Mesenchymal stem cell (in vitro differentiated cells and primary cell): ENCODE results near the gene BCL7C.

Experiments
- DNase-seq: peaks from one replicate; pipeline ENCODE4 v3.0.0-alpha.2; 2013
- H2AFZ ChIP-seq: one replicate; pipeline ENCODE4 v1.6.1; 2013; ENCODE audit warnings: low read depth, mild to moderate bottlenecking, control low read depth, inconsistent platforms, low read length, moderate library complexity
- H2AK5ac ChIP-seq: 2 replicates; pipeline ENCODE4 v1.6.1; 2013; ENCODE audit warnings: low read length, moderate library complexity, mild to moderate bottlenecking, inconsistent platforms; ENCODE audit not compliant: severe bottlenecking
- H2BK120ac ChIP-seq: one replicate; pipeline ENCODE4 v1.6.1; 2013; ENCODE audit warnings: low read depth, mild to moderate bottlenecking, inconsistent platforms, low read length, moderate library complexity
- H2BK12ac ChIP-seq, 2 experiments: one replicate each; pipeline ENCODE4 v1.6.1; 2013; ENCODE audit warnings: inconsistent platforms in 2 of 2, low read length in 2 of 2, mild to moderate bottlenecking in 2 of 2, moderate library complexity in 2 of 2, control low read depth in 1 of 2
- H2BK15ac ChIP-seq: one replicate; pipeline ENCODE4 v1.6.1; 2013; ENCODE audit warnings: mild to moderate bottlenecking, low read depth, inconsistent platforms; ENCODE audit not compliant: poor library complexity, severe bottlenecking
- H2BK5ac ChIP-seq: 2 replicates; pipeline ENCODE4 v1.6.1; 2013; ENCODE audit warnings: low read depth, mild to moderate bottlenecking, low read length, control low read depth, inconsistent platforms; ENCODE audit not compliant: poor library complexity, severe bottlenecking
- H3K14ac ChIP-seq, 2 experiments: one replicate each; pipeline ENCODE4 v1.6.1; 2013; ENCODE audit warnings: inconsistent platforms in 2 of 2, low read length in 2 of 2, control low read depth in 1 of 2, mild to moderate bottlenecking in 1 of 2, moderate library complexity in 1 of 2
- H3K18ac ChIP-seq, 2 experiments: one replicate each; pipeline ENCODE4 v1.6.1; 2013; ENCODE audit warnings: inconsistent platforms in 2 of 2, low read length in 2 of 2, control low read depth in 1 of 2, low read depth in 1 of 2, mild to moderate bottlenecking in 1 of 2
- H3K23ac ChIP-seq, 2 experiments: one replicate each; pipeline ENCODE4 v1.6.1; 2013; ENCODE audit warnings: inconsistent platforms in 2 of 2, low read length in 2 of 2, mild to moderate bottlenecking in 2 of 2, moderate library complexity in 2 of 2, control low read depth in 1 of 2
- H3K27ac ChIP-seq: 2 replicates; pipeline ENCODE4 v1.5.1; 2013; ENCODE audit warnings: mild to moderate bottlenecking, moderate library complexity, low read length, control low read depth, inconsistent platforms; ENCODE audit not compliant: poor library complexity, severe bottlenecking
- H3K27me3 ChIP-seq, 2 experiments: 2 replicates each; pipeline versions ENCODE4 v1.6.1 to v1.7.0; 2013; ENCODE audit warnings: low read length in 2 of 2, mild to moderate bottlenecking in 2 of 2, moderate library complexity in 2 of 2, control low read depth in 1 of 2, inconsistent platforms in 1 of 2; ENCODE audit not compliant: control insufficient read depth in 1 of 2, insufficient read depth in 1 of 2
- H3K36me3 ChIP-seq, 2 experiments: 2 replicates each; pipeline versions ENCODE4 v1.6.1 to v1.7.0; 2013; ENCODE audit warnings: low read length in 2 of 2, control low read depth in 1 of 2, inconsistent platforms in 1 of 2, low read depth in 1 of 2, mild to moderate bottlenecking in 1 of 2; ENCODE audit not compliant: insufficient read depth in 2 of 2, control insufficient read depth in 1 of 2
- H3K4ac ChIP-seq, 2 experiments: one replicate each; pipeline ENCODE4 v1.6.1; 2013; ENCODE audit warnings: inconsistent platforms in 2 of 2, low read length in 2 of 2, mild to moderate bottlenecking in 2 of 2, moderate library complexity in 2 of 2, control low read depth in 1 of 2, low read depth in 1 of 2
- H3K4me1 ChIP-seq: 2 replicates; pipeline ENCODE4 v1.6.1; 2013; ENCODE audit warnings: low read depth, low read length, control low read depth; ENCODE audit not compliant: control insufficient read depth, insufficient read depth
- H3K4me2 ChIP-seq: 2 replicates; pipeline ENCODE4 v1.6.1; 2013; ENCODE audit warnings: low read length, mild to moderate bottlenecking, inconsistent platforms; ENCODE audit not compliant: poor library complexity, severe bottlenecking
- H3K4me3 ChIP-seq, 2 experiments: 2 replicates each; pipeline versions ENCODE4 v1.5.1 to v1.7.0; 2013; ENCODE audit warnings: low read length in 2 of 2, mild to moderate bottlenecking in 2 of 2, control low read depth in 1 of 2, low read depth in 1 of 2; ENCODE audit not compliant: insufficient read depth in 1 of 2
- H3K79me1 ChIP-seq: replicated peaks from 2 replicates; pipeline ENCODE4 v1.6.1; 2013; ENCODE audit warnings: mild to moderate bottlenecking, control low read depth, low read length, inconsistent platforms; ENCODE audit not compliant: poor library complexity, severe bottlenecking
- H3K9ac ChIP-seq: 2 replicates; pipeline ENCODE4 v1.7.0; 2013; ENCODE audit warnings: mild to moderate bottlenecking, low read length, moderate library complexity
- H3K9me3 ChIP-seq: 2 replicates; pipeline ENCODE4 v1.7.0; 2013; ENCODE audit warnings: mild to moderate bottlenecking, low read length; ENCODE audit not compliant: control insufficient read depth
- H4K8ac ChIP-seq: one replicate; pipeline ENCODE4 v1.6.1; 2013; ENCODE audit warnings: inconsistent platforms, mild to moderate bottlenecking, low read length, moderate library complexity
- H4K91ac ChIP-seq: one replicate; pipeline ENCODE4 v1.6.1; 2013; ENCODE audit warnings: mild to moderate bottlenecking, low read length, inconsistent platforms
- WGBS: methylation state at CpG from one replicate; pipeline ENCODE4 v1.1.7; 2013; ENCODE audit warnings: mixed read lengths; 5-methylcytosine and 5-hydroxymethylcytosine counted together

Gene BCL7C

DNA sequence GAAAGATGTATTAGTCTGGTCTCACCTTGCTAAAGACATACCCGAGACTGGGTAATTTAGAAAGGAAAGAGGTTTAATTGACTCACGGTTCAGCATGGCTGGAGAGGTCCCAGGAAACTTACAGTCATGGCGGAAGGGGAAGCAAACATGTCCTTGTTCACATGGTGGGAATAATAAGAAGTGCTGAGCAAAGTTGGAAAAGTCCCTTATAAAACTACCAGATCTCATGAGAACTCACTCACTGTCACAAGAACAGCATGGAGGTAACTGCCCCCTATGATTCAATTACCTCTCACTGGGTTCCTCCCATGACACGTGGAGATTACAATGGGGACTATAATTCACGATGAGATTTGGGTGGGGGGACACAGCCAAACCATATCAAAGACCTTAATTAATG lies 53.3 kb downstream of the BCL7C start:
- no peak for DNase-seq

DNA sequence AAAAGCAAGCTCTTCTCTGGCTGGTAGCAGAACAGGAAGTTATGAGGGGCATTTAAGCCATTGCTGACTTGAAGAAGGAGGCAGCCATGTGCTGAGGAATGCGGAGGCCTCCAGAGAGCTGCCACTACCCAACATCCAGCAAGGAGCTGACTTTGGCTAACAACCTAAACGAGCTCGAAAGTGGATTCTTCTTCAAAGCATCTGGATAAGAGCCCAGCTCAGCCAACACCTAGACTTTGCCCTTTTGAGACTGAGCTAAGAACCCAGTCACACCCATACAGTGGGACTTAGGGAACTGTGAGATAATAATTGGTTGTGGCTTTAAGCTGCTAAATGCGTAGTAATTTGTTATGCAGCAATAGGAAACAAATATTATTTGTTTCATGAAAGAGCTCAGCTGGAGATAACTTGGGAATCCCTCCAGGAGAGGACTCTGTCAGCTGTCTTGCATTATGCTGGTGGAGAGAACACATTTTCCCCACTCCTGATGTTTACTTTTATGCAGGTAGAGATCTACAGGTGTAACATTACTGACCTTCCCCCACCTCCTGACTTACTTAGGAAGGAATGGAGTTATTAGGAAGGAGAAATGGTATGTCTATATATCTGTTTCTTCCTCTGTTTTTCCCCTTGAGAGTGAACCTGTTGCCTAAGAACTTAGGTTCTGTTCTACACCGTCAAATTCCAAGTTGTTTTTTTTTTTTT lies 54.2 kb downstream of the BCL7C start:
- Histone ChIP-seq H3K27ac (no peak overlapping the region), H3K14ac (no peak overlapping the region), H4K8ac (no peak overlapping the region), H3K4me2 (no peak overlapping the region), H2AFZ (no peak overlapping the region), H2BK12ac (no peak overlapping the region), H3K23ac (no peak overlapping the region), H3K4ac (no peak overlapping the region), H3K4me1 (no peaks in the 10 kb centered on the region), H2AK5ac (no peak overlapping the region), H3K4me3 (no peak overlapping the region), H2BK120ac (no peak overlapping the region), H3K36me3 (peaks cover 0 to 2% of the 10 kb centered on the region in 2 experiments), H4K91ac (no peak overlapping the region), H3K18ac (no peak overlapping the region), H3K9me3 (no peaks in the 10 kb centered on the region), H2BK15ac (no peak overlapping the region), H3K9ac (no peak overlapping the region), H3K79me1 (no peaks in the 10 kb centered on the region), H3K27me3 (no peaks in the 10 kb centered on the region), H2BK5ac (no peak overlapping the region)
- DNase-seq, result no peak
- 66% methylated on average over 4 of the region's 5 CpGs for WGBS

More for the DNA sequence above, 53.3 kb downstream of the BCL7C start:
- no peak overlapping the region for H3K4me2 ChIP-seq
- no peak overlapping the region for H3K9ac ChIP-seq
- H2AK5ac ChIP-seq, result no peak overlapping the region
- H2BK12ac ChIP-seq, result no peak overlapping the region
- H4K8ac ChIP-seq, result no peak overlapping the region
- H3K4me3 ChIP-seq, result no peak overlapping the region
- H3K27me3 ChIP-seq, result no peaks in the 10 kb centered on the region
- no peak overlapping the region for H2AFZ ChIP-seq
- no peak overlapping the region for H3K4ac ChIP-seq
- no peak overlapping the region for H2BK5ac ChIP-seq
- no peak overlapping the region for H3K27ac ChIP-seq
- H3K36me3 ChIP-seq, result no peaks in the 10 kb centered on the region
- no peak overlapping the region for H2BK15ac ChIP-seq
- no peak overlapping the region for H3K14ac ChIP-seq
- H3K79me1 ChIP-seq, result no peaks in the 10 kb centered on the region
- H4K91ac ChIP-seq, result no peak overlapping the region
- no peak overlapping the region for H2BK120ac ChIP-seq
- H3K23ac ChIP-seq, result no peak overlapping the region
- 77% methylated on average over 5 of the region's 5 CpGs for WGBS
- H3K18ac ChIP-seq, result no peak overlapping the region
- H3K4me1 ChIP-seq, result peaks cover 4% of the 10 kb centered on the region
- no peaks in the 10 kb centered on the region for H3K9me3 ChIP-seq

DNA sequence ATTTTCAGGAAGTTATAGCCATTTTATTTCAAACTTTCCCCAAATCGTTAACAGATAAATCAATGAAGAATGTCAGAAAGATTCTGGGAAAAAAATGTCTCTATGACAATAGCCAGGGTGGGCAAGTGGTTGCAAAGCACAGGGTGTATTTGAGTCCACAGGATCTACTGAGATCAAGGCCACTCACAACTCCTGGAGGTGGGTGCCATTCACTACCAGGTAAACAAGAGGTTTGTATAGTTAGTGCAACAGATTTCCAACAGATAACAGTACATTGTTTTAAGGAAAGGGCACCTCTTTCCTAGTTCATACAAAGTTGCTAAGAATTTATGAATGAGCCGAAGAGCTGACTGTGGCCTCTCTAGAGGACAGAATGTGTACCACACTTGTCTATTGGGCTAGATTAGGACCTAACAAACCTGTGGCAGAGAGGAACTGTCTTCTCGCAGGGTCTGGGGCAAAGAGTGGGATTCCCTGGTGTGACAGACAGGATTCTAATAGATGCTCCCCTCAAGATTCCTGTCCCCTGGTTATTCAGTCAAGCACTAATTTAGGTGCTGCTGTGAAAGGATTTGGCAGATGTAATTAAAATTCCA lies 54.9 kb downstream of the BCL7C start:
- no peak overlapping the region for H3K27ac ChIP-seq
- H3K27me3 ChIP-seq, result no peaks in the 10 kb centered on the region
- H4K8ac ChIP-seq, result no peak overlapping the region
- H2BK12ac ChIP-seq, result no peak overlapping the region
- no peaks in the 10 kb centered on the region for H3K4me1 ChIP-seq
- H2AK5ac ChIP-seq, result no peak overlapping the region
- no peak overlapping the region for H3K18ac ChIP-seq
- H3K14ac ChIP-seq, result no peak overlapping the region
- H2BK15ac ChIP-seq, result no peak overlapping the region
- H2BK120ac ChIP-seq, result no peak overlapping the region
- no peak overlapping the region for H4K91ac ChIP-seq
- H3K9me3 ChIP-seq, result no peaks in the 10 kb centered on the region
- peaks cover 0 to 9% of the 10 kb centered on the region in 2 experiments for H3K36me3 ChIP-seq
- no peak overlapping the region for H3K23ac ChIP-seq
- H3K4me3 ChIP-seq, result no peak overlapping the region
- no peak overlapping the region for H3K4ac ChIP-seq
- H2BK5ac ChIP-seq, result no peak overlapping the region
- no peak for DNase-seq
- no peak overlapping the region for H3K4me2 ChIP-seq
- H3K9ac ChIP-seq, result no peak overlapping the region
- no peak overlapping the region for H2AFZ ChIP-seq
- no peaks in the 10 kb centered on the region for H3K79me1 ChIP-seq
- 95% methylated on average over 2 of the region's 3 CpGs for WGBS

DNA sequence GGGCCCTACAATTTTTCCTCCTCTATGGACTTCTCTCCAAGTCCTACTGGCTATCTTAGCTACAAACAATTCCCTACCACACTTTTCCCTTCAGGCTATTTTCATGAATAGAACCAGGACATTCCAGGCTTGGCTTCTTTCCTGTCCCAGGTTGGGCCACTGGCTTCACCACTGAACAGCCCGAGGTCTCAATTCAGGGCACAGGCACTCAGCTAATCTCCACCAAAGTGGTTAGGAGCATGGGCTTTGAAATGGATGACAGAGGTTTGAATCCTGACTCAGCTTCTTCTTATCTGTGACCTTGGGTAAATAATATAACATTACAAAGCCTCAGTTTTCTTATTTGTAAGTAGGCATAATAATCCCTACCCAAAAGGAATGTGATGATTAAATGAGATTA lies 56.0 kb downstream of the BCL7C start:
- Histone ChIP-seq H3K9me3 (no peaks in the 10 kb centered on the region), H2BK5ac (no peak overlapping the region), H3K27ac (no peak overlapping the region), H3K27me3 (no peaks in the 10 kb centered on the region), H4K91ac (no peak overlapping the region), H3K4ac (no peak overlapping the region), H4K8ac (no peak overlapping the region), H3K4me3 (no peak overlapping the region), H2BK120ac (no peak overlapping the region), H3K4me1 (no peaks in the 10 kb centered on the region), H3K4me2 (no peak overlapping the region), H3K14ac (no peak overlapping the region), H3K9ac (no peak overlapping the region), H3K23ac (no peak overlapping the region), H3K79me1 (no peaks in the 10 kb centered on the region), H2AFZ (no peak overlapping the region), H3K36me3 (peaks cover 0 to 10% of the 10 kb centered on the region in 2 experiments), H2AK5ac (no peak overlapping the region), H2BK12ac (no peak overlapping the region), H2BK15ac (no peak overlapping the region), H3K18ac (no peak overlapping the region)
- no CpG with 5 or more reads among the region's 1 CpG for WGBS
- DNase-seq, result no peak
